Neural cell (in vitro differentiated cells): ENCODE measurements around the gene SLC4A7.

Source experiments
- CTCF ChIP-seq: fragments of 450-650 bp; IDR thresholded peaks from 2 replicates; pipeline ENCODE4 v1.5.1; 2014; ENCODE audit warnings: antibody characterized with exemption, mild to moderate bottlenecking, moderate library complexity; ENCODE audit not compliant: poor library complexity, severe bottlenecking
- RAD21 ChIP-seq: fragments of 450-650 bp; conservative IDR thresholded peaks from 2 replicates; pipeline ENCODE4 v1.6.1; 2014; ENCODE audit warnings: antibody characterized with exemption, mild to moderate bottlenecking, moderate library complexity
- REST ChIP-seq: IDR thresholded peaks from 2 replicates; pipeline ENCODE4 v1.6.1; 2012; ENCODE audit warnings: borderline replicate concordance

GRCh38 chr3:27345045-27345444, 139.1 kb downstream of the SLC4A7 start:
- TF ChIP-seq REST (no peak), RAD21 (no peak), CTCF (no peak)
